Epithelial cell of esophagus (primary cell): ENCODE data around the gene CPT1B.

Experiments
- DNase-seq: peaks from one replicate; pipeline ENCODE4 v3.0.0; 2010; ENCODE audit warnings: low read depth
- H3K4me3 ChIP-seq: 2 replicates; pipeline ENCODE4 v1.5.1; 2011; ENCODE audit warnings: mild to moderate bottlenecking, low read length, control low read depth
- CTCF ChIP-seq: IDR thresholded peaks from 2 replicates; pipeline ENCODE4 v1.5.1; 2011; ENCODE audit warnings: low read depth, mild to moderate bottlenecking, low read length, control low read depth, inconsistent platforms; ENCODE audit not compliant: insufficient read depth; ENCODE audit errors: missing control alignments

Gene CPT1B

GRCh38 chr22:50529416-50529896 lies 48.8 kb downstream of the CPT1B start:
- no peak for DNase-seq
- no peak for TF ChIP-seq CTCF
- peak overlapping the region; percentile 49 for H3K4me3 ChIP-seq

- no peak for DNase-seq
- TF ChIP-seq CTCF = no peak
- H3K4me3 ChIP-seq = peak overlapping the region; percentile 49
Observed at GRCh38 chr22:50528682-50529415, 49.4 kb downstream of the CPT1B start.

GRCh38 chr22:50527921-50528681 lies 50.1 kb downstream of the CPT1B start:
- no peak for DNase-seq
- no peak overlapping the region for H3K4me3 ChIP-seq
- TF ChIP-seq CTCF = no peak

- peak; percentile 55 for DNase-seq
- peak overlapping the region; percentile 82 for H3K4me3 ChIP-seq
- TF ChIP-seq CTCF = no peak
Observed at GRCh38 chr22:50526834-50527801, 51.1 kb downstream of the CPT1B start.

GRCh38 chr22:50526108-50526833 lies 52.0 kb downstream of the CPT1B start:
- DNase-seq = peak; percentile 78
- TF ChIP-seq CTCF = peak; percentile 17
- H3K4me3 ChIP-seq = peak overlapping the region; percentile 82

- H3K4me3 ChIP-seq = peak overlapping the region; percentile 82
- TF ChIP-seq CTCF = no peak
- no peak for DNase-seq
Observed at GRCh38 chr22:50525858-50526107, 52.4 kb downstream of the CPT1B start.
